K562 (cell line): ENCODE measurements around the gene SIDT1.

Experiments
- EZH2 ChIP-seq: IDR thresholded peaks from 2 replicates; pipeline ENCODE4 v1.6.1; 2012; ENCODE audit warnings: low read depth, mild to moderate bottlenecking, inconsistent platforms, low read length, borderline replicate concordance
- HDAC1 ChIP-seq, 2 experiments: fragments of 450-650 bp; IDR thresholded peaks; 2 replicates each; pipeline ENCODE4 v1.6.1; 2016 to 2017; ENCODE audit warnings: inconsistent platforms in 1 of 2, mild to moderate bottlenecking in 1 of 2, moderate library complexity in 1 of 2
- SP1 ChIP-seq: sonication (generic); formaldehyde crosslinking; IDR thresholded peaks from 2 replicates; pipeline ENCODE4 v1.8.1; 2022; ENCODE audit warnings: mild to moderate bottlenecking, missing genetic modification reagents
- ZNF41 ChIP-seq: fragments of 250-450 bp; sonication (Bioruptor Pico); conservative IDR thresholded peaks from 2 replicates; pipeline ENCODE4 v1.4.0; 2020; ENCODE audit warnings: mild to moderate bottlenecking
- TF ChIP-seq, protein P1 (sequence below): sonication (generic); formaldehyde crosslinking; IDR thresholded peaks from 2 replicates; pipeline ENCODE4 v1.8.1; 2022; ENCODE audit warnings: missing genetic modification reagents

DNA sequence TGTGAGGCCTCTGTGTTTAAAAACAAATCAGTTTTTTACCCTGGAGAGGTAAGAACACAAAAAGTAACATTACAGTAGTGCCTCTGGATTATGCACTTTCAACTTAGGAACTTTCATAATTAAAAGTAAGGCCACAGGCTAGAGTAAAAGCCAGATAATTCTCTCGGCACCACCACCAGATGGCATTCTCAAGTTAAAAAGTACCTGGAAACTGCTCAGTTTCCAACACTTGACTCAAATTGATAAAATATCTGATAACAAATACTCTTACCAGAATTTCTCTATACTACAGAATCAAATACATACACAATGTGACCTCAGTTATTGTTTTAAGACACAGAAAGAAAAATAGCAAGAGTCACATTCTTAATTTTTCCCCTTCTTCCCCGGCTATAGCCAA, 37.3 kb upstream of the SIDT1 start:
- TF ChIP-seq HDAC1 (IDR thresholded peaks at IDR 0.05) (no peak), EZH2 (no peak), SP1 (CRISPR knock-in tag) (no peak), ZNF41 (CRISPR knock-in tag) (no peak)
- TF ChIP-seq, protein P1, sequence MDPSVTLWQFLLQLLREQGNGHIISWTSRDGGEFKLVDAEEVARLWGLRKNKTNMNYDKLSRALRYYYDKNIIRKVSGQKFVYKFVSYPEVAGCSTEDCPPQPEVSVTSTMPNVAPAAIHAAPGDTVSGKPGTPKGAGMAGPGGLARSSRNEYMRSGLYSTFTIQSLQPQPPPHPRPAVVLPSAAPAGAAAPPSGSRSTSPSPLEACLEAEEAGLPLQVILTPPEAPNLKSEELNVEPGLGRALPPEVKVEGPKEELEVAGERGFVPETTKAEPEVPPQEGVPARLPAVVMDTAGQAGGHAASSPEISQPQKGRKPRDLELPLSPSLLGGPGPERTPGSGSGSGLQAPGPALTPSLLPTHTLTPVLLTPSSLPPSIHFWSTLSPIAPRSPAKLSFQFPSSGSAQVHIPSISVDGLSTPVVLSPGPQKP (CRISPR knock-in tag): no peak
